CD4-positive, alpha-beta T cell (primary cell): ENCODE results near the gene ABCA5. TPM values are rescaled to one million over a fixed set of nuclear protein-coding genes. Genes with fewer than 3 reads are reported as not detected.
A peak's percentile ranks its signal among the peaks of the same experiment; 100 is the strongest.

ENCODE experiments used
- ATAC-seq: fragments of 200-7000 bp; cut with Tn5 transposase; one replicate; pipeline ENCODE4 v1.10.0; 2022; ENCODE audit warnings: mild to moderate bottlenecking; ENCODE audit not compliant: poor library complexity
- CTCF ChIA-PET: fragments of 350-600 bp; sonication (Branson Sonifier 250); formaldehyde crosslinking; loops from one replicate; lab custom pipeline; 2021; ENCODE audit warnings: antibody characterized with exemption, inconsistent platforms; lab: Charles Lee
- POLR2A ChIA-PET: fragments of 350-600 bp; sonication (Branson Sonifier 250); formaldehyde crosslinking; loops from one replicate; lab custom pipeline; 2021; ENCODE audit warnings: antibody characterized with exemption, inconsistent platforms; lab: Charles Lee
- DNase-seq, 14 experiments: peaks; one replicate each; pipeline ENCODE4 v3.0.0-alpha.2; 2013 to 2020; ENCODE audit warnings: mixed read lengths in 2 of 14
- H3K27ac ChIP-seq, 2 donors: one replicate each; pipeline versions ENCODE4 v1.5.1 to v1.7.0; 2013; ENCODE audit warnings: low read length in 2 of 2, low read depth in 1 of 2, mild to moderate bottlenecking in 1 of 2
- H3K27me3 ChIP-seq, 2 experiments: 1 replicate in 1 of 2; 2 replicates in 1 of 2; pipeline versions ENCODE4 v1.6.1 to v1.7.0; 2013; ENCODE audit warnings: low read length in 2 of 2, control low read depth in 1 of 2, mild to moderate bottlenecking in 1 of 2, moderate library complexity in 1 of 2; ENCODE audit not compliant: insufficient read depth in 2 of 2, control insufficient read depth in 1 of 2
- H3K36me3 ChIP-seq: one replicate; pipeline ENCODE4 v1.6.1; 2013; ENCODE audit warnings: low read length, control low read depth; ENCODE audit not compliant: insufficient read depth
- H3K4me1 ChIP-seq: one replicate; pipeline ENCODE4 v1.6.1; 2013; ENCODE audit warnings: low read length, control low read depth; ENCODE audit not compliant: insufficient read depth
- H3K4me3 ChIP-seq: one replicate; pipeline ENCODE4 v1.5.1; 2013; ENCODE audit warnings: mild to moderate bottlenecking, low read length, moderate library complexity
- H3K9me3 ChIP-seq, 2 experiments: 1 replicate in 1 of 2; 2 replicates in 1 of 2; pipeline versions ENCODE4 v1.6.1 to v1.7.0; 2013; ENCODE audit warnings: low read length in 2 of 2, mild to moderate bottlenecking in 2 of 2, control low read depth in 1 of 2, moderate library complexity in 1 of 2; ENCODE audit not compliant: control insufficient read depth in 1 of 2, insufficient read depth in 1 of 2
- H3K27ac Mint-ChIP-seq: one replicate; pipeline ENCODE4 v1.8.0; 2020; ENCODE audit warnings: mixed read lengths
- H3K27me3 Mint-ChIP-seq: one replicate; pipeline ENCODE4 v1.8.0; 2021; ENCODE audit warnings: mixed read lengths
- H3K36me3 Mint-ChIP-seq: one replicate; pipeline ENCODE4 v1.8.0; 2021; ENCODE audit warnings: low read depth, mixed read lengths
- H3K4me1 Mint-ChIP-seq: one replicate; pipeline ENCODE4 v1.8.0; 2021; ENCODE audit warnings: low read depth, mixed read lengths
- H3K4me3 Mint-ChIP-seq: one replicate; pipeline ENCODE4 v1.8.0; 2020; ENCODE audit warnings: mild to moderate bottlenecking, mixed read lengths
- H3K9me3 Mint-ChIP-seq: one replicate; pipeline ENCODE4 v1.8.0; 2020; ENCODE audit warnings: mixed read lengths
- CTCF ChIP-seq: fragments of 200-600 bp; IDR thresholded peaks from one replicate; pipeline ENCODE4 v1.8.0; 2022; ENCODE audit warnings: antibody characterized with exemption, mild to moderate bottlenecking
- intact Hi-C, 2 experiments: fragments of 100-400 bp; cut with DNase I in 1 of 2; cut with micrococcal nuclease in 1 of 2; formaldehyde crosslinking; loops; one replicate each; pipeline versions ENCODE4 v1.15.1 to v1.9.0; 2023 to 2025; cut with DNase I, micrococcal nuclease
- total RNA-seq, 174 experiments: library from RNA in 2 of 174; stranded (reverse) in 2 of 174; gene quantifications; one replicate each; pipeline ENCODE4 v1.2.3 and lab custom pipeline; 2021 to 2026

The ABCA5 gene
- total RNA-seq, 2 experiments from 2014 or later: 33.4 to 34.9 TPM

- Histone ChIP-seq H3K4me3 (peak overlapping the region; percentile 77), H3K36me3 (no peaks in the 10 kb centered on the region), H3K4me1 (peaks cover 19% of the 10 kb centered on the region), H3K9me3 (no peaks in the 10 kb centered on the region), H3K27ac (peak overlapping the region; percentile 46 to 78), H3K27me3 (peaks cover 0 to 3% of the 10 kb centered on the region in 2 experiments)
- DNase-seq (peak in 3 of 14 experiments; percentile 10 to 65 (median 59)), ATAC-seq (no peak)
- CTCF ChIA-PET: no interaction called here
- intact Hi-C loops: loop anchor here (1.0 to 5.0 kb wide), 3 partner anchors 87 to 1334 kb away; no protein-coding TSS in a partner anchor
- Mint-ChIP-seq H3K9me3 (no peaks in the 10 kb centered on the region), H3K4me3 (peak overlapping the region; percentile 100), H3K27ac (peak overlapping the region; percentile 97), H3K36me3 (peaks cover 13% of the 10 kb centered on the region), H3K4me1 (peaks cover 39% of the 10 kb centered on the region), H3K27me3 (no peaks in the 10 kb centered on the region)
- TF ChIP-seq CTCF: no peak
- POLR2A ChIA-PET: interaction anchor here (0.6 to 2.9 kb wide), 13 partner anchors 8 to 1035 kb away, joined by 3 to 38 read pairs (median 4); partner anchors contain the start of genes ARSG and MAP2K6
Observed at GRCh38 chr17:69326377-69327059, 415 bp downstream of the ABCA5 start.

GRCh38 chr17:69325518-69326376, 1.2 kb downstream of the ABCA5 start:
- DNase-seq (peak in 1 of 14 experiments; percentile 8), ATAC-seq (no peak)
- H3K9me3 ChIP-seq: no peaks in the 10 kb centered on the region
- intact Hi-C loops: loop anchor here in 1 of 2 experiments (5.0 kb wide), 1 partner anchor 1333 kb away; no protein-coding TSS in a partner anchor
- peak overlapping the region; percentile 97 for H3K27ac Mint-ChIP-seq
- peak overlapping the region; percentile 77 for H3K4me3 ChIP-seq
- H3K4me1 ChIP-seq: peaks cover 19% of the 10 kb centered on the region
- ChIA-PET CTCF (no interaction called here), POLR2A (interaction anchor here (1.0 to 2.9 kb wide), 7 partner anchors 9 to 1034 kb away, joined by 3 to 38 read pairs (median 5); partner anchors contain the start of genes ARSG and MAP2K6)
- no peaks in the 10 kb centered on the region for H3K36me3 ChIP-seq
- H3K36me3 Mint-ChIP-seq: peaks cover 13% of the 10 kb centered on the region
- peaks cover 39% of the 10 kb centered on the region for H3K4me1 Mint-ChIP-seq
- H3K4me3 Mint-ChIP-seq: peak overlapping the region; percentile 100
- peaks cover 0 to 3% of the 10 kb centered on the region in 2 experiments for H3K27me3 ChIP-seq
- no peak for TF ChIP-seq CTCF
- no peak overlapping the region for H3K27ac ChIP-seq
- no peaks in the 10 kb centered on the region for H3K9me3 Mint-ChIP-seq
- no peaks in the 10 kb centered on the region for H3K27me3 Mint-ChIP-seq

- intact Hi-C loops: no loop called here
- CTCF ChIA-PET: no interaction called here
- Mint-ChIP-seq H3K27me3 (no peaks in the 10 kb centered on the region), H3K9me3 (no peaks in the 10 kb centered on the region), H3K4me3 (peak overlapping the region; percentile 60), H3K4me1 (peaks cover 49% of the 10 kb centered on the region), H3K27ac (no peak overlapping the region), H3K36me3 (peaks cover 13% of the 10 kb centered on the region)
- no peak for TF ChIP-seq CTCF
- Histone ChIP-seq H3K27me3 (no peaks in the 10 kb centered on the region), H3K27ac (no peak overlapping the region), H3K4me3 (no peak overlapping the region), H3K4me1 (peaks cover 19% of the 10 kb centered on the region), H3K36me3 (no peaks in the 10 kb centered on the region), H3K9me3 (no peaks in the 10 kb centered on the region)
- POLR2A ChIA-PET: no interaction called here
- ATAC-seq (no peak), DNase-seq (no peak)
Observed at GRCh38 chr17:69323806-69324205, 3.1 kb downstream of the ABCA5 start.
